ENCODE measurements around the gene SDE2.
"Not testable (repeated sequence)": the region's sequence is repeated elsewhere in the genome, so short reads cannot be mapped to it uniquely, and the experiment has no call there.

Gene SDE2

GRCh38 chr1:226006686-226007085 lies 7.5 kb upstream of the SDE2 start:
- no peak for DNase-seq (ENCODE audit: low spot score)

GRCh38 chr1:226004396-226004795 lies 5.3 kb upstream of the SDE2 start:
- DNase-seq (ENCODE audit: low spot score), result no peak

GRCh38 chr1:226003502-226004170 lies 4.5 kb upstream of the SDE2 start:
- DNase-seq (ENCODE audit: low spot score), result no peak

DNA sequence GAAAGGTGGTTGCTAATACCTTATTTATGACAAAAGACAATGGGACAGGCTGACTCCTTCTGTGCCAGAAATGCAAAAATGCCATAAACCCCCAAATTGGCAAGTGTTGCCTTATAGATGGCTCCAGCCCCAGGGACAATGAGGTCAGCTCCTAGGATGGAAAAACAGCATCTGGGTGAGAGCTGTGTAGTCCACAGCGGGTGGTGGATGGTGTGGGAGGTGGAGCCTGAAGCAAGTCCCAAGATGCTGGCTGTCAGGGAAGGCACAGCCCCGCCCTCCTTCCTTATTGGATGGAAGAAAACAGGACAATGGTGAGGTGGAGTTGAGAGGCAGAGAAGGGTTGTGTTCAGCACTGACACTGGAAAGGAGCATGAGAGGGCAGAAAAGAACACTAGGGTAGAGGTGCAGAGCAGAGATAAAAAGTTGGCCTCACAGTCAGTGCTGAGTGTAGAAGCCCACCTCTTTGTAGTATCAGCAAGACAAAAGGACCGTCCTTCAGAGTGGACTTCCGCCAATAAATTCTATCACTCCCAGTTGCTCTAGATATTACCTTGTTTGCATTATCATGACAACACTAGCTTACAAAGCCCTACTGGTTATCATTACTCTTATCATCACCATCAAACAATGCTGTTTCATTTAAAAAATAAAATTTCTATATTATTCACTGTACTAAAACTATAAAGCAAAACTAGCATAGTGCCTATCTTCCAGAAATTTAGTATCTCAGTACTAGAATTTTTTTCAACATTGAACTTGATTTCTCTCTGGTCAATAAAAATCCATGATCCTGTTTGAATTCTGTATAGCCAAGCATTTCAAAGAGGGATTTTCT lies 3.7 kb upstream of the SDE2 start:
- DNase-seq (ENCODE audit: low spot score), result peak; percentile 35

DNA sequence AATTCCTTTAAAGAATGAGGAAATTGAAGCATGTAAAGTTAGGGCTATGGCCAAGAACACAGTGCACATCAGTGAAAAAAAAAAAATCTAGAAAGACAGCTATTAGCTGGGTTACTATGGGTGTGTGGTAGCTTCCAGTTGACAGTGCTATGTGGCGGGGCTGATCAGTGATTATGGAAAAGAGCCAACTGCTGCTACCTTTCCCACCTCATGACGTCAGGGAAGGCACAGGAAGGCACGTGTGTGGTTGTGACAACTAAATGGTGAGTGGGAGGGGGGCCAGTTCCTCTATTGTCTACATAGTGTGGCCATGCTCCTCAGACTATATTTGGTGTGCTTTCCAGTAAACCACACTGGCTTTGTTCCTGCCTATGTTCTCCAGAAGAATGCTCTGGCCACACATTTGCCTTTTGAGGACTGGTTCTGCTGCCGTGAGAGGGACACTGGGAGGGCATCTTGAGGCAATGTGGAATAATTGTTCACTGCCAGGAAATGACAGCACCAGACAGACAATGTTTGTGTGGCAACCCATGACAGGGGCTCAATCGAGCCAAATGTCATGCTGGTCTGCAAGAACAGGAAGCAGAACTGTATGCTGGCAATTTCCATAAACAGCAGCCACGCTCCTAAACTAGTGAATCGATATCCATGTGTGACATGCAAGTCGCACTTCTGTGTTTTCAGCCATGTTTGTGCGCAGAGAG lies 3.0 kb upstream of the SDE2 start:
- DNase-seq (ENCODE audit: low spot score), result no peak

DNA sequence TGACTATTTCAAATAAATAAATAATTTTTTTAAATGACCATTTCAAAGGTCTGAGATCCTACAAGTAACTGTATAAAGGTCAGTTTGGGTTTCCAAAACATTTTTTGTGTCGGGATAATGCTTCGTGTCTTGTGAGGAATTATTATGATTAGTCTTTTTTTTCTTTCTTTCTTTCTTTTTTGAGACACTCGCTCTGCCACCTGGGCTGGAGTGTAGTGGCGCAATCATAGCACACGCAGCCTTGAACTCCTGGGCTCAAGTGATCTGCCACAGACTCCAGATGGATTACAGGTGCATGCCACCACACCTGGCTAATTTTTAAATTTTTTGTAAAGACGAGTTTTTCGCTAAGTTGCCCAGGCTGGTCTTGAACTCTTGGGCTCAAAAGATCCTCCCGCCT lies 1.9 kb upstream of the SDE2 start:
- DNase-seq (ENCODE audit: low spot score), result no peak

GRCh38 chr1:226000493-226001081 lies 1.4 kb upstream of the SDE2 start:
- DNase-seq (ENCODE audit: low spot score), result not testable (repeated sequence)

- peak; percentile 30 for DNase-seq (ENCODE audit: low spot score)
Observed at GRCh38 chr1:225999912-226000337, 782 bp upstream of the SDE2 start.

GRCh38 chr1:225998560-225999226 lies 450 bp downstream of the SDE2 start:
- peak; percentile 34 for DNase-seq (ENCODE audit: low spot score)

- no peak for DNase-seq (ENCODE audit: low spot score)
Observed at GRCh38 chr1:225996946-225997545, 2.1 kb downstream of the SDE2 start.

DNA sequence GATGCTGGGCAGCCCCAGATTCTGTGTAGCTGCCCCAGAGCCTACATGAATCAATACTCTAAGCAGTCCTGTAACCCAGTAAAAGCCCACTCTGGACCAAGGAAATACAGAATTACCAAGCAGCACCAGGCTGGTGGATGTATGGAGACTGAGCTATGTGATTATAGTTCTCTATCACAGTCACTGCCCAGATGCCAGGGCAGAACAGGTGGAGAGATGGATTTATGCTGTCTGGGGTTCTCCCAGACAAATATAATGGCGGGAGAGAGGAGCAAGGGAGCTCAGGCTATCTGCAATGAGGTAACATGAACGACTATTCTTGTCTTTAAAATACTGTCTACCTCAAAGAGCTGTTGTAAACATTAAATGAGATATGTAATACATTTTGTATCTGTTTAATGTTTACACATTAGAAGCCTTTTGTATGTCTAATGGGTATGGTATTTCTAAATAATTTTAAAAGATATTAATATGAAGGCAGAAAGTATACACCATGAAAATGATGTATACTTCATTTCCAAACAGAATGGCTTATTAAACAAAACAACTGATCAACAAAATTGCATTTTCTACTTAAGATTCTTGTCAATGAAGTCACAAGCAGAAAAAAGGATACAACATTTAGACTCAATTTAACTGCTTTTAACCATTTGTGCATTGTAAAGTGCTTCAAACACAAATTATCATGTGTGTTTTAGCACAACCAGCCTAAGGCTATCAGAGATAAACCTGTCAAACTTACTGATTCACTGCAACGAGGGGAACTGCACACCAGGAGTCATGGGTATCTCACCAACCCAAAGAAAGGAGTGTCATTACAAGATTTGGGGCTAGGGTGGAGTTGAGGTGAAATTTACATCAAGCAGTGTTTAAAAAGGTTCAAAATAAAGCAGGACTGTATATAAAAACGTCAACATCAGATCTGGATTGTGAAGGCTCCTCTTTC lies 3.0 kb downstream of the SDE2 start:
- DNase-seq (ENCODE audit: low spot score), result no peak

DNA sequence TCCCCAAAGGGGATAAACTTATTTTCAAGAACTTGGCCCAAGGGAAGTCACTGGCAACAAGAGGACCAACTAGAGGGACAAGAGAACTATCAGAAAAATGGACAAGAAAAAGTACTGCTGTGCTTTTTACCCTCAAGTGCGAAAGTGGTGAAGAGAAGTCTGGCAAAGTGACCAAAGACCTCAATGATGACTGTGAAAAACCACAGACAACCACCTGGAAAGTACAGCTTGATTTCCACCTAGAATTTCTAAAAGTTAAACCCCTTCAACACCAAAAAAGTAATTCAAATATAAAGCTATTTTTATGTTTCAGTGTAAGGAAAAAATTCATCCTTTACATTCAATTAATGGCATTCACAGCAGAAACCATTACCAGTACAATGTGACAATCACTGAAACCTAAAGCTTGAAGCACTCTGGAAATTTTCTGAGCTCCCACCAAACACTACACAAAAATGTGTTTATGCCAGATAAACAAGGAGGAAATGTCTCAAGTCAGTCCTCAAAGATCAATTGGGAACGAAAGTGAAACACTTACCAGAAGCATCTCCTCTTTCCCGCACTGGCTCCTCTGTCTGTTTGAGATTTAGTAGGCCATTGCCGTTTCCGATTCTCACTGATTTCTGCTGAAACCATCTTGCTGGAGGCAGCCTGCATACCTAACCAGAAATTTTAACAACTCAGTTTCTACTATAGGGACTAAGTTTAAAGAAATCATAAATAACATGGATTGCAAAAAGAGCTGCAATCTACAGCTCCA lies 8.3 kb downstream of the SDE2 start:
- DNase-seq (ENCODE audit: low spot score), result no peak

DNA sequence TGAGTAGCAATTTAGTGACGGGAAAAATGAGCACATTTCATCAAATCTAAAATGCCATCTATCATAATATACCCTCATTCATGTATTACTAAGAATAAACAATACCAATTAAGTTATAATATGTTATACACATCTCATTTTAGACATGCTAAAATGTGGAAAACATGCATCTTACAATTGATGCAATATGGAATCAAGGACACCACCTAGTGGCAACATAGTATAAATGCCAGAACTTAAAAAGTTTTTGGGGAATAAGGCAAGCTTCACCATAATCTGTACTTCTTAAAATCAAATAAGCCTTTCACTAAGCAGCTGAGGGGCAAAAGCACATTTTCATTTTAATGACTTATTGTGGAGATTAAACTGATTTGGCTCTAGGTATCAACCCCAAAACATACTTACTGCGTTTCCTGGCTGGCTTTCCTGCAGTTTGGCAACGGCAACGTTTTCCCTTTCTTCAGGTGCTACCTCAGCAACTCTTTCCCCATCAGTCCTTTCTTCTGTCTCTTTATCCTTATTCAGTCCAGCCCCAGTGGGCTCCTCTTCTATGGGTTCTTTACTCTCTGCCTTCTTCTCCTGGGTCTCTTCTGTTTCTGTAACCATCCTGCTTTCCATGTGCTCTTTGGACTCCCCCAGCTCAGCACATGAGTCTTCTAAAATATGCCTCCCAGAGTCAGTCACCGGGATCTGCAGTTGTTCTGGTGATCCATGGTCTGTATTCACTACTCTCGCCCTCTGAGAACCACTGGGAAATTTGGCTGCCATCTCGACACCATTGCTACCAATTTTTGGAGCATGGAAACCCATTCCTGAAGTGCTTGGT lies 11.4 kb downstream of the SDE2 start:
- no peak for DNase-seq (ENCODE audit: low spot score)

- DNase-seq (ENCODE audit: low spot score), result no peak
Observed at GRCh38 chr1:225981714-225982113, 17.4 kb downstream of the SDE2 start.

- DNase-seq (ENCODE audit: low spot score), result no peak
Observed at GRCh38 chr1:225980005-225980836, 18.9 kb downstream of the SDE2 start.

- DNase-seq (ENCODE audit: low spot score), result no peak
Observed at GRCh38 chr1:225979421-225979820, 19.7 kb downstream of the SDE2 start.

GRCh38 chr1:225977937-225978748 lies 21.0 kb downstream of the SDE2 start:
- no peak for DNase-seq (ENCODE audit: low spot score)

Data from HuH-7 (cell line).